ENCODE results near the gene TTBK1. TPM values are rescaled to one million over a fixed set of nuclear protein-coding genes. Genes with fewer than 3 reads are reported as not detected.

TTBK1 gene
- total RNA-seq, 1 donor from 2014 or later = under 0.01 TPM

DNA sequence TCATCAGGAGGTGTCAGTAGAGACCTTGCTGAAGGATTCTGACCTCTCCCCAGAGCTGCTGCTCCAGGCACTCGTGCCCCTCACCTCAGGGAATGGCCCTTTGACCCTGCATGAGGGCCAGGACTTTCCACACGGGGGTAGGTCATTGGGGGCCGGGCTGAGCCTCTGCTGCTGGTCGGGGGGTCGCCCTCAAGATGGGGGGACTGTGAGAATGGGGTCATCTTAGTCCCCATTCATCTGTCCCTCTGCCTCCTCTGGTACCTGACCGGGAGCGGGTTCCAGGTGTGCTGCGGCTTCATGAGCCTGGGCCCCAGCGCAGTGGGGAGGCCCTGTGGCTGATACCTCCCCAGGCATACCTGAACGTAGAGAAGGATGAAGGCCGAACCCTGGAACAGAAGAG is 29.9 kb upstream of the TTBK1 start:
- TF ChIP-seq, protein P1, sequence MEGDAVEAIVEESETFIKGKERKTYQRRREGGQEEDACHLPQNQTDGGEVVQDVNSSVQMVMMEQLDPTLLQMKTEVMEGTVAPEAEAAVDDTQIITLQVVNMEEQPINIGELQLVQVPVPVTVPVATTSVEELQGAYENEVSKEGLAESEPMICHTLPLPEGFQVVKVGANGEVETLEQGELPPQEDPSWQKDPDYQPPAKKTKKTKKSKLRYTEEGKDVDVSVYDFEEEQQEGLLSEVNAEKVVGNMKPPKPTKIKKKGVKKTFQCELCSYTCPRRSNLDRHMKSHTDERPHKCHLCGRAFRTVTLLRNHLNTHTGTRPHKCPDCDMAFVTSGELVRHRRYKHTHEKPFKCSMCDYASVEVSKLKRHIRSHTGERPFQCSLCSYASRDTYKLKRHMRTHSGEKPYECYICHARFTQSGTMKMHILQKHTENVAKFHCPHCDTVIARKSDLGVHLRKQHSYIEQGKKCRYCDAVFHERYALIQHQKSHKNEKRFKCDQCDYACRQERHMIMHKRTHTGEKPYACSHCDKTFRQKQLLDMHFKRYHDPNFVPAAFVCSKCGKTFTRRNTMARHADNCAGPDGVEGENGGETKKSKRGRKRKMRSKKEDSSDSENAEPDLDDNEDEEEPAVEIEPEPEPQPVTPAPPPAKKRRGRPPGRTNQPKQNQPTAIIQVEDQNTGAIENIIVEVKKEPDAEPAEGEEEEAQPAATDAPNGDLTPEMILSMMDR (conservative IDR thresholded peaks at IDR 0.05; ENCODE audit: low read depth, low read length) = no peak
- no peak overlapping the region for H3K4me3 ChIP-seq (ENCODE audit: low read depth, low read length)
- no peak for DNase-seq (ENCODE audit: low read depth)

DNA sequence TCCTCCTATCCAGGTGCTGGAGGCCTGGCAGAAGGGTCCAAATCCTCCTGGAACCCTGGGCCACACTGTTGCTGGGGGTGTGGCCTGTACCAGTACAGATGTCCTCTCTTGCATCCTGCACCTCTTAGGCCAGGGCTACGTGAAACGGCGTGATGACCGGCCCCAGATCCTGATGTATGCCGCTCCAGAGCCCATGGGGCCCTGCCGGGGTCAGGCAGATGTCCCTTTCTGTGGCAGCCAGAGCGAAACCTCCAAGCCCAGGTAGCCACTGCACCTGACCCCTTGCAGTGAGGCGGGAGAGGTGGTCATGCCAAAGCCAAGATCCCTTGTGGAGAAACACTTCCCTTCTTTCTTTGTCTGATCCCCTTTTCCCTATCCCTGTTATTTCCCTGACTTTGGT is 28.2 kb upstream of the TTBK1 start:
- TF ChIP-seq, protein P1 (conservative IDR thresholded peaks at IDR 0.05; ENCODE audit: low read depth, low read length) = no peak
- H3K4me3 ChIP-seq (ENCODE audit: low read depth, low read length) = no peak overlapping the region
- no peak for DNase-seq (ENCODE audit: low read depth)

DNA sequence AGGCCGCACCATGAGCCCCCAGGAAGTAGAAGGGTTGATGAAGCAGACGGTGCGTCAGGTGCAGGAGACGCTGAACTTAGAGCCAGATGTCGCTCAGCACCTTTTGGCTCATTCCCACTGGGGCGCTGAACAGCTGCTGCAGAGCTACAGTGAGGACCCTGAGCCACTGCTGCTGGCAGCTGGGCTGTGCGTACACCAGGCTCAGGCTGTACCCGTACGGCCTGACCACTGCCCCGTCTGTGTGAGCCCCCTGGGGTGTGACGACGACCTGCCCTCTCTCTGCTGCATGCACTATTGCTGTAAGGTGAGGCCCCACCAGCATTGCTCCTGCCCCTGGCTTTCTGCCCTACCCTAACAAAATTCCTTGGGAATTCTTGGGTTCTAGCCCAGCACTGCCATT is 27.1 kb upstream of the TTBK1 start:
- DNase-seq (ENCODE audit: low read depth) = no peak
- H3K4me3 ChIP-seq (ENCODE audit: low read depth, low read length) = no peak overlapping the region
- TF ChIP-seq, protein P1 (conservative IDR thresholded peaks at IDR 0.05; ENCODE audit: low read depth, low read length) = no peak

DNA sequence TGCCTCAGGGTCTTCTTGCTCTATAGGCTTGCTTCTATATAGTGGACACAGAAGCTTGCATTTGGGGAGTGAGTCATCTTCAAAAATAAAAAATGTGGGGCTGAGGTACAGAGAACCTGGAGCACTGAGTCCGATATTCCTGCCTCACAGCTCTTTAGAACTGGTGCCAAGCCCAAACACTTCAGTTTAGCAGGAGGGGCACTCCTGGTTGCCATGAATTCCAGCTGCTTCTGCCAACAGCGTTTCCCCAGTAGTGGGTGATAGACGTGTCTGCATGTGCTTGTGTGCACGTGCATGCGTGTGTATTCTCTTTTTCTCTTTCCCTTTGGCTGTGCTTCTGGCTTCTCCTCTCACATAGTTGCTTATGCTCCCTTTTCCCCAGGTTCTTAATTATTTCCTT is 25.9 kb upstream of the TTBK1 start:
- no peak for DNase-seq (ENCODE audit: low read depth)
- no peak overlapping the region for H3K4me3 ChIP-seq (ENCODE audit: low read depth, low read length)
- TF ChIP-seq, protein P1 (conservative IDR thresholded peaks at IDR 0.05; ENCODE audit: low read depth, low read length) = no peak

DNA sequence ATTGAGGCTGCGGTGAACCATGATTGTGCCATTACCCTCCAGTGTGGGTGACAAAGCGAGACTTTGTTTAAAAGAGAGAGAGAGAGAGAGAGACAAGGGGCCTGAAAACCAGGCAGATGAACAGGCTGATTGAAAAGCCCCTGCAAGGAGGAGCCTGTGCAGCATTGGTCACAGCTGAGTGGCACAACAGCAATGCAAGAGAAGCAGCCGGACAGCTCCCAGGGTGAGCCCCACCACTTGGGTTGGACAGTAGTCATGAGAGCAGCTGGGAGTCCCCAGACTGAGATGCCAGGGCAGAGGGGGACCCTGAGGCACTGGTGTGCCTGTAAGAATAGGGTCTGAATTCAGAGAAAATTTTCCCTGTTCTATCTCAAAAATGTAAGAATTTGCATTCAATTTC is 24.2 kb upstream of the TTBK1 start:
- TF ChIP-seq, protein P1 (conservative IDR thresholded peaks at IDR 0.05; ENCODE audit: low read depth, low read length) = no peak
- DNase-seq (ENCODE audit: low read depth) = no peak
- H3K4me3 ChIP-seq (ENCODE audit: low read depth, low read length) = no peak overlapping the region

DNA sequence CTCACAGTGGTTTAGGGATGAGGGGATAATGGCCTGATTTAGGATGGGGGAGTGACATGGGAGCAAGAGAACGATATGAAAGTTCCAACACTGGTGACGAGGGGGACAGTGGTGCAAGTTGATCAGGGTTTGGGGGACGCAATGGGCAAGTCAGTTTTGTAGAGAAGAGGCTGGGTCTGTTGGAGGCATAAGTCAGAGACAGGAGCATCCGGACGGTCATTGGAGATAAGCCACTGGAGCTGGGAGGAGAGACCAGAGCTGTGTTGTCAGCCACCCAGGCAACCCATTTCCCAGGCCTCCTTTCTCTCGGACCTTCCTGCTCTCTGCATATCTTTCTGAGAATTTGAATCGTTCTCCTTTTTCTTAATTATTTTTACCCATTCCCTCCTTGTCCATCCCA is 23.5 kb upstream of the TTBK1 start:
- TF ChIP-seq, protein P1 (conservative IDR thresholded peaks at IDR 0.05; ENCODE audit: low read depth, low read length) = no peak
- no peak for DNase-seq (ENCODE audit: low read depth)
- H3K4me3 ChIP-seq (ENCODE audit: low read depth, low read length) = no peak overlapping the region

DNA sequence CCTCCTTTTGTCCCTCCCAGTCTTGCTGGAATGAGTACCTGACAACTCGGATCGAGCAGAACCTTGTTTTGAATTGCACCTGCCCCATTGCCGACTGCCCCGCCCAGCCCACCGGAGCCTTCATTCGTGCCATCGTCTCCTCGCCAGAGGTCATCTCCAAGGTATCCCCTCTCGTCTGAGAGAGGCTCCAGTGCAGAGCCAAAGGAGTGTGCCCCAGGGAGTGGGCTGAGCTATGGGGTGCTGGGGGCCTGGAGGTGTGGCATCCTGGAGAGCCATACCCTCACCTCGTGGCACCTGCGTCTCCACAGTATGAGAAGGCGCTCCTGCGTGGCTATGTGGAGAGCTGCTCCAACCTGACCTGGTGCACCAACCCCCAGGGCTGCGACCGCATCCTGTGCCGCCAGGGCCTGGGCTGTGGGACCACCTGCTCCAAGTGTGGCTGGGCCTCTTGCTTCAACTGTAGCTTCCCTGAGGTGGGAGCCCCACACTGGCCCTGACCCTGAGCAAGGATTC is 22.8 kb upstream of the TTBK1 start:
- TF ChIP-seq, protein P1 (conservative IDR thresholded peaks at IDR 0.05; ENCODE audit: low read depth, low read length) = no peak
- H3K4me3 ChIP-seq (ENCODE audit: low read depth, low read length) = no peak overlapping the region
- DNase-seq (ENCODE audit: low read depth) = no peak

Measured in epithelial cell of proximal tubule (primary cell).